PC-9 (cell line): Measurements from ENCODE around the gene PRTG.

ENCODE experiments used
- CTCF ChIP-seq: fragments of 200-600 bp; sonication (generic); conservative IDR thresholded peaks from 2 replicates; pipeline ENCODE4 v1.6.1; 2017; ENCODE audit warnings: mixed run types, antibody characterized with exemption, mild to moderate bottlenecking, moderate library complexity
- EZH2 ChIP-seq: fragments of 200-600 bp; sonication (generic); IDR thresholded peaks from 2 replicates; pipeline ENCODE4 v1.8.0; 2017; ENCODE audit warnings: antibody characterized with exemption, low read depth

GRCh38 chr15:55669270-55669669, 73.7 kb downstream of the PRTG start:
- no peak for TF ChIP-seq CTCF
- TF ChIP-seq EZH2: no peak
